SIG-M5 treated with dmso at 0.1 percent for 504 hours (cell line): Measurements from ENCODE around the gene TMEM131.
A peak's percentile ranks its signal among the peaks of the same experiment; 100 is the strongest.
"Not testable (repeated sequence)": the region's sequence is repeated elsewhere in the genome, so short reads cannot be mapped to it uniquely, and the experiment has no call there.

ENCODE experiments used
- DNase-seq: peaks from one replicate; lab custom pipeline; 2025; ENCODE audit not compliant: unreplicated experiment; lab: John Stamatoyannopoulos, UW

TMEM131 gene

GRCh38 chr2:97869722-97870346 lies 125.9 kb downstream of the TMEM131 start:
- no peak for DNase-seq

- DNase-seq = no peak
Observed at GRCh38 chr2:97868986-97869721, 126.6 kb downstream of the TMEM131 start.

DNA sequence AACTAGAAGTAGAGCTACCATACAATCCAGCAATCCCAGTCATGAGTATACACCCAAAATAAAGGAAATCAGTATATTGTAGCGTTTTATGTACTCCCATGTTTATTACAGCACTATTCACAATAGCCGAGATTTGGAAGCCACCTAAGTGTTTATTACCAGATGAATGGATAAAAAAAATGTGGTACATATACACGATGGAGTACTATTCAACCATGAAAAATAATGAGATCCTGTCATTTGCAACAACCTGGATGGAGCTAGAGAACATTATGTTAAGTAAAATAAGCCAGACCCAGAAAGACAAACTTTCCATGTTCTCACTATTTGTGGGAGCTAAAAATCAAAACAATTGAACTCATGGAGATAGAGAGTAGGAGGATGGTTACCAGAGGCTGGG lies 131.9 kb downstream of the TMEM131 start:
- DNase-seq = no peak

DNA sequence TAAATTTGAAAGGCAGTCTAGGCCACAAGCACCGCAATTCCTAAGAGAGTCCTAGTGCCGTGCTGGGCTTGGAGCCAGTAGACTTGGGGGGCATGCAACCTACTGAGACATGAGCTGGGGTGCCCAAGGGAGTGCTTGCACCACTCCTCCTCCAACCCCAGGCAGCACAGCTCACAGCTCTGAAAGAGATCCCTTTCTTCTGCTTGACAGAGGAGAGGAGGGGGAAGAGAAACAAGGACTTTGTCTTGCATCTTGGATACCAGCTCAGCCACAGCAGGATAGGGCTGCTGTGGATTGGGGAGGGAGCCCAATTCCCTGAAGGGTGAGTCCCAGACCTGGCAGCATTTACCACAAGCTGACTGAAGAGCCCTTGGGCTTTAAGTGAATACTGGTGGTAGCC lies 134.6 kb downstream of the TMEM131 start:
- no peak for DNase-seq

DNA sequence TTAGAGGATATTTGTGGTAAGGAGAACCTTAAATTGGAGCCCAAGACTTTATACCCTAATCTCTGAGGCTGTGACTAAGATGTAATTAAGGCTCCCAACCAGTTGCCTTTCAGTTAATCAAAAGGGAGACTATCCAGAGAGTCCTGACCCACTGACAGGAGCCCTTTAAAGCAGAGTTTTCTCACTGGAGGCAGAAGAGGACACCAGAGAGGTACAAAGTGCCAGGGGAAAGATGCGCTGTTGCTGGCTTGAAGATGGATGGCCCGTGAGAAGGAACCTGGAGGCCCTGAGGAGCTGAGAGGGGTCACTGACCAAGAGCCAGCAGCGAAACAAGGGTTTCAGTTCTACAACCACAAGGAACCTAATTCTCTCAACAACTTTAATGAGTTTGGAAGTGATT lies 137.3 kb downstream of the TMEM131 start:
- no peak for DNase-seq

DNA sequence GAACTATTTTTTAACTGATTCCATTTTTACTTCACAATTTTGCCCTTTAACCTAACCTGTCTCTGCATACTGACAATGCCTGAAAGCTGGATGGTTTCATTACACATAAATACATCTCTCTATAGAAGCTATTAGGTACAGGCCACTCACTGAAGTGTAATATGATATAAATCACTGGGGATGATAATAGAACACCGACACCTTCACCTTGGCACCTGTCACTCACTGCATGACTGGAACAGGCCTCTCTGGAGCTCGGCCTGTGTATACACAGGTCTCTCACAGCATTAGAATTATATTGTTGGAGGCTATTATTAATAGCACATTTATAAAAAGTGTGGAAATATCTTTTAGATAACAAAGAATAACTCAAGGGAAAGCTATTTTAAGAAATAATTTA lies 138.2 kb downstream of the TMEM131 start:
- DNase-seq = no peak

GRCh38 chr2:97853057-97853456 lies 142.7 kb downstream of the TMEM131 start:
- not testable (repeated sequence) for DNase-seq

- DNase-seq = no peak
Observed at GRCh38 chr2:97851172-97851571, 144.6 kb downstream of the TMEM131 start.

DNA sequence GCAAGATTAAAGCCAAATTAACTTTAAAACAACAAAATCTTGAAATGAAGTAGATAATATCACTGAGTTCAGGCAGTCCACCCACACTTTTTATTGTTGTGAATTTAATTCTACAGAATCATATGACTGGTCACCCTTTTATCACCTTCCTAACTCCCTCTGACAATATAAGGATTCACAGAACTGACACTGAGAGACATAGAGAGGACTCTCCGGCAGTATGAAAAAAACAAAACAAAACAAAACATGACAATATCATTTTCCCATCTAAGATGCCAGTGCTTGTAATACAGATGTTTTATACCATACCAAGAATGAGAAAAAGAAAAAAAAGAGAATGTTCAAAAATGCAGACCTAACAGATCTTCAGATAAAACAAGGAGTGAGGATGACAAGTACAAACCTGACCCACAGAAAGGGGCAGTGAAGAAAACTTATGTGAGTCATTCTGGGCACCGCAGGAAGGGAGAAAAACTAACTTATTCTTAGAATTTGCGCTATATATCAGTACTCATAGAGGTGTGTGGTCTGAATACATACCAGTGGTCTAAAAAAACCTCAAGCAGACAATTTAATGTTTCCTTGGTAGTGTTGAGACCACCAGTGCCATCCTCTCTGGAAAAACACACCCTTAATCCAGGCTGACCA lies 145.7 kb downstream of the TMEM131 start:
- DNase-seq = no peak

GRCh38 chr2:97848306-97848705 lies 147.4 kb downstream of the TMEM131 start:
- DNase-seq = no peak

GRCh38 chr2:97846716-97847115 lies 149.0 kb downstream of the TMEM131 start:
- DNase-seq = not testable (repeated sequence)

GRCh38 chr2:97845818-97846217 lies 149.9 kb downstream of the TMEM131 start:
- DNase-seq = peak; percentile 17

- DNase-seq = no peak
Observed at GRCh38 chr2:97845133-97845532, 150.6 kb downstream of the TMEM131 start.

GRCh38 chr2:97844311-97844859 lies 151.4 kb downstream of the TMEM131 start:
- DNase-seq = no peak

- DNase-seq = no peak
Observed at GRCh38 chr2:97840198-97840597, 155.6 kb downstream of the TMEM131 start.

GRCh38 chr2:97834610-97835009 lies 161.1 kb downstream of the TMEM131 start:
- DNase-seq = no peak

DNA sequence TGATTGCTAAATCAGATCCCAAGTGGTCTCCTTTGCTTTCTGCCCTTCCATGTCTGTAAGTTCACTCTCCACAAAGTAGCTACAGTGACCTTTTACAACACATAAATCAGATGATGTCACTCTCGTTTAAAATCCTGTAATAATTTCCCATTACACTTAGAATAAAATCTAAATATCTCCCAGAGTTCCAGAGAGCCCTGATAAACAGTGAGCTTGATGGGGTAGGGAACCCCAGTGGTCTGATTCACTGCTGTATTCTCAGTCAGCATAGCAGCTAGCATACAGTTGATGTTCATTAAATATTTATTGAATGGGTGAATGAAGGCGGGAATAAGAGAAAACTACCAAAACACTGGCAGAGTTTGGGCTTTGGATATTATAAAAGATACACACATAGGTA lies 164.6 kb downstream of the TMEM131 start:
- DNase-seq = no peak

GRCh38 chr2:97829255-97829654 lies 166.5 kb downstream of the TMEM131 start:
- DNase-seq = not testable (repeated sequence)

DNA sequence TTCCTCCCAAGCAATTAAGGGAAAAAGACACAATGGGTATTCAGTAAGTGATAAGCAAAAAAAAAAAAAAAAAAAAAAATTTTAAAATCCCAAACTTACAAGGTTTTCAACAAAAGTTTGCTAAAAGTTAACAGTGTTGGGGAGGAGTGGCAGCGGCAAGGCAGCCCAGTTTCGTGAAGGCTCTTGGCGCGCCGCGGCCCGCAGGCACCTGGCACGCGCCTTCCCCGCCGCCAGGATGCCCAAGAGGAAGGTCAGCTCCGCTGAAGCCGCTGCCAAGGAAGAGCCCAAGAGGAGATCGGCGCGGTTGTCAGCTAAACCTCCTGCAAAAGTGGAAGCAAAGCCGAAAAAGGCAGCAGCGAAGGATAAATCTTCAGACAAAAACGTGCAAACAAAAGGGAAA lies 168.7 kb downstream of the TMEM131 start:
- not testable (repeated sequence) for DNase-seq

GRCh38 chr2:97826266-97826847 lies 169.4 kb downstream of the TMEM131 start:
- peak; percentile 80 for DNase-seq

DNA sequence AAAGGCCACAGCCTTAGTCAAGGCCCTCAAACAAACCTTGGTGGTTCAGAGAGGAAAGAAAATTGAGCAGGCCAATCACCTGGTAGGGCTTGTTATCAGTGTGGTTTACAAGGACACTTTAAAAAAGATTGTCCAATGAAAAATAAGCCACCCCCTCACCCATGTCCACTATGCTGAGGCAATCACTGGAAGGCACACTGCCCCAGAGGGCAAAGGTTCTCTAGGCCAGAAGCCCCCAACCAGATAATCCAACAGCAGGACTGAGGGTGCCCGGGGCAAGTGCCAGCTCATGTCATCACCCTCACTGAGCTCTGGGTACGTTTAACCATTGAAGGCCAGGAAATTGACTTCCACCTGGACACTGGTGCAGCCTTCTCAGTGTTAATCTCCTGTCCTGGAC lies 171.7 kb downstream of the TMEM131 start:
- DNase-seq = not testable (repeated sequence)

DNA sequence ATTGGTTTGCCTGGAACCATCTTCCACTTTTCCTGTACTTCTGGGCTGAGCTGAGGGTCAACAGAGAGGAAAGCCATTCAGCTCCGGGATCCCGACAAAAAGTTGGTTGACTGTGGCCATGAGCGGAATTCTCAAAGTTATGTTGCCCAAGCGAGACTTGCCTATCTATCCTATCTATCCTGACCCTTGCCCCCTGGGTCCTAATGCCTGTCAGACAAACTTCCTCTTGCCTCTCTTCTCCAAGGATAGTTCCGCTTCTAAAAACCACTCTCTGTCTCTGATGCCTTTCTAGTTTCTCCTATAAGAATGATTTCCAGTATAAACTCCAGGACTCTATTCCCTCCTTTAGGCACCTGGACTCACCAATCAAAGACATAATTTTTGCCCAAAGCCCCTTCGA lies 173.9 kb downstream of the TMEM131 start:
- DNase-seq = not testable (repeated sequence)
